Right kidney (tissue), 1 donor: ENCODE measurements around the gene RIC8B.
A peak's percentile ranks its signal among the peaks of the same experiment; 100 is the strongest.

ENCODE experiments used
- DNase-seq: peaks from one replicate; pipeline ENCODE4 v3.0.0-alpha.2; 2016

Gene RIC8B

GRCh38 chr12:106801830-106802533, 27.5 kb downstream of the RIC8B start:
- DNase-seq: no peak

- DNase-seq: no peak
These were observed 30.2 kb downstream of the RIC8B start for GRCh38 chr12:106804668-106805067.

GRCh38 chr12:106814714-106815113, 40.2 kb downstream of the RIC8B start:
- DNase-seq: peak; percentile 10

- no peak for DNase-seq
These were observed 41.3 kb downstream of the RIC8B start for GRCh38 chr12:106815741-106816140.

GRCh38 chr12:106816231-106816630, 41.7 kb downstream of the RIC8B start:
- no peak for DNase-seq

GRCh38 chr12:106819991-106820390, 45.5 kb downstream of the RIC8B start:
- no peak for DNase-seq

GRCh38 chr12:106831699-106832098, 57.2 kb downstream of the RIC8B start:
- DNase-seq: no peak

GRCh38 chr12:106837782-106838181, 63.3 kb downstream of the RIC8B start:
- DNase-seq: no peak

- DNase-seq: no peak
These were observed 64.9 kb downstream of the RIC8B start for GRCh38 chr12:106839333-106839732.

- peak; percentile 52 for DNase-seq
These were observed 65.8 kb downstream of the RIC8B start for GRCh38 chr12:106840243-106840642.

- DNase-seq: peak; percentile 37
These were observed 67.2 kb downstream of the RIC8B start for GRCh38 chr12:106841510-106842302.

- DNase-seq: no peak
These were observed 71.4 kb downstream of the RIC8B start for GRCh38 chr12:106845902-106846301.

GRCh38 chr12:106847861-106848260, 73.4 kb downstream of the RIC8B start:
- no peak for DNase-seq

GRCh38 chr12:106851306-106851705, 76.8 kb downstream of the RIC8B start:
- DNase-seq: no peak

GRCh38 chr12:106854723-106855122, 80.2 kb downstream of the RIC8B start:
- DNase-seq: no peak

- no peak for DNase-seq
These were observed 80.8 kb downstream of the RIC8B start for GRCh38 chr12:106855221-106855758.

- no peak for DNase-seq
These were observed 87.8 kb downstream of the RIC8B start for GRCh38 chr12:106861984-106862916.

GRCh38 chr12:106863189-106863588, 88.7 kb downstream of the RIC8B start:
- no peak for DNase-seq

GRCh38 chr12:106865683-106866082, 91.2 kb downstream of the RIC8B start:
- no peak for DNase-seq

GRCh38 chr12:106866426-106867080, 92.1 kb downstream of the RIC8B start:
- DNase-seq: no peak

- no peak for DNase-seq
These were observed 93.2 kb downstream of the RIC8B start for GRCh38 chr12:106867651-106868050.
